Endometrium (tissue), 2 donors: ENCODE data around the gene SNN.
A peak's percentile ranks its signal among the peaks of the same experiment; 100 is the strongest.

Experiments
- FAIRE-seq: peaks from 2 replicates; lab custom pipeline; 2012; peaks lifted over from hg19 to GRCh38; lab: Jason Lieb, UNC
- donor health status: control.
- donor health status: control.

The SNN gene

GRCh38 chr16:11679941-11680911, 12.0 kb downstream of the SNN start:
- no peak for FAIRE-seq

- FAIRE-seq, result no peak
Measured at GRCh38 chr16:11681556-11681955, 13.3 kb downstream of the SNN start.

DNA sequence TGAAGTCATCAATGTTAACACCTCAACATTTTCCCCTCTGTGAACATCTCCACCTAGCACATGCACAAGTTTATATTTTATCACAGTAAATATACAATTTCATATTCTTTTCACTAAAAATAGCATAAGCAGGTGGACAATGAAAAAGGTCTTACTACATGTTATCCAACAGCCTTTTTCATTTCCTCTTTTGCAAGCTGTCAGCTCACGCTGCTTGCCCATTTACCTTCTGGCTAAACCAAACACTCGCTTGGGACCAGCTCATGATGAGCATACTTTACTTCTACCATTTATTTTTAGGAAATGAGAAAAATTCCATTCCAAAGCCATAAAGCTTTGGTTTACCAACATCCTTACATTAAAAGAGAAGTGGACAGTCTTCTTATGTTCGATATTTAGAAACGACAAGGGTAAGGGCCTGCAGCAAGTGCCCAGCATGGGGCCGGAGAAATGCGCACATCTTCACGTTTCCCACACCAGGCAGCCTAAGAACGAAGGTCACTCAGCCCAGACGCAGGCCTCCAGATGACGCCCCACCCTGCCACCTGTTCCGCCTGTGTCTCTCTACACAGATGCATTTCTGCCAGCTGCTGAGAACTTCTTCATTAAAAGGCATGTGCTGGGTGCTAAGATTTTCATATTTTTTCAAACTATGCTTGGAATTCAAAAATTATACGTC, 13.9 kb downstream of the SNN start:
- no peak for FAIRE-seq

GRCh38 chr16:11682655-11683096, 14.4 kb downstream of the SNN start:
- no peak for FAIRE-seq

DNA sequence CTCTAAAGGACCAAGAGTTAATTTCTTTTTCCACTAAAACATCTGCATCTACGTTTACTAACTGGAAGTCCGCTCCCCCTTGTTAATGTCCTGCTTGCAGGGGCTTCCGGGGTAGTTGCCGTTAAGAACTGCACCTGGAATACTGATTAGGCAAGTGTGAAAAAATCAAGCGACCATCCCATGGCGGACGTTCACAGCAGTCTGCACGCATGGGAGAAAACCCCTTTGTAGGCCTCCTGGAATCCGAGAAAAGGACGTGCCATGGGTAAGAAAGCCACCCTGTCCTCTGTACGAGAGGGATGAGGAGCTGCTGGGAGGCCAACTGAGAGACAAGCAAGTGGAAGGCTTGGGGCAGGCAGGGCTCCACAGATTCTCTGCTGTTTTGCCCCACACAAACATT, 14.9 kb downstream of the SNN start:
- FAIRE-seq, result no peak

GRCh38 chr16:11684231-11685025, 16.2 kb downstream of the SNN start:
- FAIRE-seq, result no peak

- FAIRE-seq, result peak; percentile 43
Measured at GRCh38 chr16:11685844-11686618, 17.8 kb downstream of the SNN start.

GRCh38 chr16:11686713-11687380, 18.6 kb downstream of the SNN start:
- no peak for FAIRE-seq

DNA sequence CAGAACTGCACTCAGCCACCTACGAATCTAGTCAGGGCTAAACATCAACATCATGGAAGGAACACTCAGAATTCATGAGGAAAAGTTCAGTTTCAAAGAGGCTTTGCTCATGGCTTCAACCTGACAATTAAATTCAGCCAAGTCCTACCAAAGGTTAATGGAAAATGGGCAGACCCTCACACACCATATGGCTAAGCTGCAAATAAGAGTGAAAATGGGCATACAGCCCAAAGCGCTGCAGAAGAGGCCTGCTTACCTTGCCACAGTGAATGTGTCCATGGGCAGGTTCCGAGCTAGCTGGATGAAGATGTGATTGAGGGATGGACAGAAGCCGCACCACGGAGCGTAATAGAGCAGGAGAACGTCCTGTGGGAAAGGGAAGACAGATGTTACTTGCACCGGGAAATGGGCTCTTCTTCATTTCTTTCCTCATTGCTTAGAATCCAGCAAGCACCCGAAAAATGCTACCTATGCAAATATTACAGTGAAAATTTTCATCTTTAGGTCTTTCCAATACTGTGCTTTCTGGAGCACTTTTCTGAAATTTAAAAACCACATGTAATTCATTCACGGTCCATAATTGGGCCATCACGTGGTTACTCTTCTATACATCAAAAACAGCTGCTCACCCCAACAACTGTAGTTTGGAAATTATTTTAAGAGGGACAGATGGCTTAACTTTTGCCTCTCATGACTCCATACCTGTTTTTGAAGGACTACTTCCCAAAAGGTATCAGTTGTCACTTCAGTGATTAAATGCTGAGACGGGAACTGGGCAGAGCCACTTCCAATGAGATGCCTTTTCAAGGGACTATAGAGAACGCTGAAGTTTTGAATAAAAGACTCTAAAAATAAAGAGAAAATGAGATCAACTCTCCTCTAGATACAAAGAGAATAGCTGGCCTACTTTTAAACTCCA, 19.6 kb downstream of the SNN start:
- no peak for FAIRE-seq

GRCh38 chr16:11688520-11688886, 20.2 kb downstream of the SNN start:
- FAIRE-seq, result no peak

DNA sequence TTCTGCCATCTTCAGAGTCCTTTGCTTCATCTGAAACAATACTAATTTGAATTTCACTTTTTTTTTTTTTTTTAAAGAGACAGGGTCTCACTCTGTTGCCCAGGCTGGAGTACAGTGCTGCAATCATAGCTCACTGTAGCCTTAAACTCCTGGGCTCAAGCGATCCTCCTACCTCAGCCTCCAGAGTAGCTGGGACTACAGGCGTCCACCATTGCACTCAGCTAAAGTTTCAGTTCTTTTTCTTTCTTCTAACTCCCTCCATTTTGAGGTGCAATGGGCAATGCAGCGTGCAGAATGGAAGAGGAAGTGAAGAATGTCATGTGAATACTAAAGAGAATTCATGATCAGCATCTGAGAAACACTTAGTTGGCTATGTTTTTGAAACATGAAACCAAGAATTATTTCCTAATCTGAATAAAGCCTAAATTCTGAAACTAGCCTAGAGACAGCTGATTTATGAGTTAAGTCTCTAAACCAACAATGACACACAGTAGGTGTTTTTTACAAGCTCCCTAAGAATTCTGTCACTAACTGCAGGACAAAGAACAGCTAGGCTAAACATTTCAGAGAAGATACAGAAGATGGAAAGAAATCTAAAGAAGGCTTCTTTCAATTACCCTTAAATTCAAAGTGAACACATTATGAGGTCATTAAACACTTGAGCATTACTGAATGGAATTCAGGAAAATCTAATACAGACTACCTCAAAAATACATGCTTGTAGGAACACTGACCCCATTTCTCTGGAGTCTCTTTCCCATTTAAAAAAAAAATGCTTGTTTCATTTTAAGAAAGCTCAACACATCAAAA, 21.0 kb downstream of the SNN start:
- FAIRE-seq, result no peak

GRCh38 chr16:11691235-11691634, 23.0 kb downstream of the SNN start:
- no peak for FAIRE-seq

- no peak for FAIRE-seq
Measured at GRCh38 chr16:11691771-11692170, 23.5 kb downstream of the SNN start.

DNA sequence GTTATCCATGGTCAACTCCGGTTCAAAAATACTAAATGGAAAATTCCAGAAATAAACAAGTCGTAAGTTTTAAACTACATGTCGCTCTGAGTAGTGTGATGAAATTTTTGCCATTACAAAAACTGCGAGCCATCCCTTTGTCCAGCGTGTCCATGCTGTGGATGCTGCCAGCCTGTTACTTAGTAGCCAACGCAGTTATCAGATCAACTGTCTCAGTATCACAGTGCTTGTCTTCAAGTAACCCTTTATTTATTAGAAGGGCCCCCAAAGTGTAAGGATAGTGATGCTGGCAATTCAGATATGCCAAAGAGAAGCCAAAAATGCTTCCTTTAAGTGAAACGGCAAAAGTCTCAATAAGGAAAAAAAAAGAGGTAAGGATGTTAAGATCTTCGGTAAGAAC, 23.9 kb downstream of the SNN start:
- FAIRE-seq, result no peak

DNA sequence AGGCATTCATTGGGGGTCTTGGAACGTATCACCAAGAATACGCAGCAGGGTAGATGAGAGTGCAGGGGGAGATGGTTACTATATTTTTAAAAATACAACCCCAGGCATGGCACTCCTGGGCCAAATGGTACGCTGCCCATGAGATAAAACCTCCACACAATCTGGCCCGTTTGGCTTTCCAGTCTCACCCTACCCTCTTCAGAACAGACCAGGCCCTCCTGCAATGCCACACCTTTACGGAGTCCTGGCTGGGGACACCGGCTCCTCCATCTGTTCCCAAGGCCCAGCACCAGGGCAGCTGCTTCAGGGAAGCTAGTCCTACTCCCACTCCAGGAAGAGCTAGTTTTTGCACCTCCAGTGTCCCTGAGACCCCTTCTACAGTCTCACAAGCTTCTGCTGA, 24.4 kb downstream of the SNN start:
- FAIRE-seq, result no peak

DNA sequence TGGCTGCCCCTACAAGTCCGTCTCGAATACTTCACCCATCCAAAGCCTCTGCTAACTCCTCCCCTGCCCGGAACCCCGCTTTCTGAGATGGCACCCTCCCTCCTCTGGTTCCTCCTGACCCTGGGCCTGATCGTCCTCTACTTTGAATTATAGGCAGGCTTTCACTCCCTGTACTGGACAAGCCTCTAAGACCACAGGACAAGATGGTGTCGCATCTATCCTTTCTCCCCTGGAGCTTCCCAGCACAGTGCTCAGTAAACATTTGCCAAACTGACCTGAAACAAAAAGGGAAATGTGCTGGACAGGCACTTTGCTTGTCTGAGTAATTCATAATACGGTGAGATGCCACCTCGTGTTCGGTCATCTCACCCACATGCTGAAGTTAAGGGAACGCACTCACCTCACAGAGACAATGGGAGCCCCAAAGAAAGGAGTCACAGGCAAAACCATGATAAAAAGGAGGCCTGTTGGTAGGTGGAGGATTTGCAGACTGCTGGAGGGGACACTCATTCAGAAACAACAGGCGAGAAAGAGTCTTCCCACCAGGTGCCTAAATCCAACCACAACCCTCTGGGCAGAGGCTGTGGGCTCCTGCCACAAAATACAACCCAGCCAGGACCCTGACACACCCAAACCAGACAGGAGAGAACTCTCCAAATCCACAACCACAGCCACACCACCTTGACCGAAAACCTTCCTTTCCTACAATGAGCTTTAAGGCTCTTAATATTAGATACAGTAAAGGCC, 28.2 kb downstream of the SNN start:
- FAIRE-seq, result no peak

GRCh38 chr16:11697319-11697718, 29.1 kb downstream of the SNN start:
- FAIRE-seq, result no peak

- no peak for FAIRE-seq
Measured at GRCh38 chr16:11698271-11698689, 30.0 kb downstream of the SNN start.
